Neural cell (in vitro differentiated cells): Measurements from ENCODE around the gene C1QTNF7. TPM values are rescaled to one million over a fixed set of nuclear protein-coding genes. Genes with fewer than 3 reads are reported as not detected.

ENCODE experiments used
- H2AFZ ChIP-seq: fragments of 200-600, 300-800 bp; sonication (generic), shearing (Covaris generic); 2 replicates; pipeline ENCODE4 v1.6.0; 2014; ENCODE audit warnings: low read depth, mild to moderate bottlenecking, antibody characterized with exemption, low read length, moderate library complexity
- H3F3A ChIP-seq: fragments of 200-600 bp; shearing (Covaris generic); 2 replicates; pipeline ENCODE4 v1.6.1; 2016; ENCODE audit warnings: mild to moderate bottlenecking, moderate library complexity, mixed read lengths, antibody characterized with exemption, low read length; ENCODE audit not compliant: insufficient read depth, poor library complexity, severe bottlenecking
- H3K27ac ChIP-seq: fragments of 200-600, 300-800 bp; sonication (generic), shearing (Covaris generic); 2 replicates; pipeline ENCODE4 v1.5.1; 2014; ENCODE audit warnings: mild to moderate bottlenecking, low read length, moderate library complexity
- H3K27me3 ChIP-seq: fragments of 300-800, 200-600 bp; sonication (generic), shearing (Covaris generic); 2 replicates; pipeline ENCODE4 v1.6.0; 2014; ENCODE audit warnings: mild to moderate bottlenecking, low read depth, low read length, moderate library complexity; ENCODE audit not compliant: insufficient read depth
- H3K36me3 ChIP-seq: fragments of 300-800, 200-600 bp; sonication (generic), shearing (Covaris generic); 2 replicates; pipeline ENCODE4 v1.5.1; 2014; ENCODE audit warnings: mild to moderate bottlenecking, antibody characterized with exemption, low read length, moderate library complexity; ENCODE audit not compliant: insufficient read depth
- H3K4me2 ChIP-seq: fragments of 300-800, 200-600 bp; sonication (generic), shearing (Covaris generic); 2 replicates; pipeline ENCODE4 v1.6.0; 2014; ENCODE audit warnings: mild to moderate bottlenecking, low read length
- H3K4me3 ChIP-seq: fragments of 300-800, 200-600 bp; sonication (generic), shearing (Covaris generic); 2 replicates; pipeline ENCODE4 v1.5.1; 2014; ENCODE audit warnings: mild to moderate bottlenecking, low read length, moderate library complexity
- H3K79me2 ChIP-seq: fragments of 200-600 bp; shearing (Covaris generic); replicated peaks from 2 replicates; pipeline ENCODE4 v1.6.0; 2014; ENCODE audit warnings: mild to moderate bottlenecking, low read length, moderate library complexity; ENCODE audit not compliant: insufficient read depth
- H3K9ac ChIP-seq: fragments of 300-800, 200-600 bp; sonication (generic), shearing (Covaris generic); 2 replicates; pipeline ENCODE4 v1.6.1; 2016; ENCODE audit warnings: mild to moderate bottlenecking, low read length, mixed read lengths
- H3K9me2 ChIP-seq: fragments of 200-600 bp; shearing (Covaris generic); 2 replicates; pipeline ENCODE4 v1.6.1; 2016; ENCODE audit warnings: mild to moderate bottlenecking, low read length, mixed read lengths; ENCODE audit not compliant: insufficient read depth
- H3K9me3 ChIP-seq: fragments of 200-600, 300-800 bp; sonication (generic), shearing (Covaris generic); 2 replicates; pipeline ENCODE4 v1.6.1; 2016; ENCODE audit warnings: mild to moderate bottlenecking, mixed run types, low read length, moderate library complexity, mixed read lengths
- H4K20me1 ChIP-seq: fragments of 200-600 bp; shearing (Covaris generic); 2 replicates; pipeline ENCODE4 v1.6.1; 2016; ENCODE audit warnings: mild to moderate bottlenecking, mixed run types; ENCODE audit not compliant: insufficient read depth
- CTCF ChIP-seq: fragments of 450-650 bp; IDR thresholded peaks from 2 replicates; pipeline ENCODE4 v1.5.1; 2014; ENCODE audit warnings: antibody characterized with exemption, mild to moderate bottlenecking, moderate library complexity; ENCODE audit not compliant: poor library complexity, severe bottlenecking
- EP300 ChIP-seq: fragments of 450-650 bp; conservative IDR thresholded peaks from 2 replicates; pipeline ENCODE4 v1.6.1; 2014; ENCODE audit warnings: antibody characterized with exemption, mild to moderate bottlenecking, moderate library complexity; ENCODE audit not compliant: poor library complexity, severe bottlenecking
- EZH2 ChIP-seq: fragments of 200-600, 300-800 bp; shearing (Covaris generic), sonication (generic); IDR thresholded peaks from 2 replicates; pipeline ENCODE4 v1.6.1; 2014; ENCODE audit warnings: antibody characterized with exemption, low read length, borderline replicate concordance, mild to moderate bottlenecking; ENCODE audit not compliant: insufficient read depth, poor library complexity, severe bottlenecking
- MXI1 ChIP-seq: fragments of 450-650 bp; conservative IDR thresholded peaks from 2 replicates; pipeline ENCODE4 v1.6.1; 2014; ENCODE audit warnings: antibody characterized with exemption, mild to moderate bottlenecking; ENCODE audit not compliant: poor library complexity, severe bottlenecking
- POLR2AphosphoS5 ChIP-seq: IDR thresholded peaks from 2 replicates; pipeline ENCODE4 v1.6.1; 2012
- RAD21 ChIP-seq: fragments of 450-650 bp; conservative IDR thresholded peaks from 2 replicates; pipeline ENCODE4 v1.6.1; 2014; ENCODE audit warnings: antibody characterized with exemption, mild to moderate bottlenecking, moderate library complexity
- REST ChIP-seq: IDR thresholded peaks from 2 replicates; pipeline ENCODE4 v1.6.1; 2012; ENCODE audit warnings: borderline replicate concordance
- SMC3 ChIP-seq: fragments of 450-650 bp; conservative IDR thresholded peaks from 2 replicates; pipeline ENCODE4 v1.6.1; 2014; ENCODE audit warnings: antibody characterized with exemption, mild to moderate bottlenecking, moderate library complexity; ENCODE audit not compliant: poor library complexity
- TAF1 ChIP-seq: IDR thresholded peaks from 2 replicates; pipeline ENCODE4 v1.6.1; 2012; ENCODE audit warnings: low read depth
- polyA plus RNA-seq: library from polyadenylated mRNA; depleted of rRNA; stranded (reverse); fragments of >200 nt; gene quantifications from 2 replicates; pipeline ENCODE4 v1.2.3, GENCODE V29; 2014

The C1QTNF7 gene
- polyA plus RNA-seq, 1 donor from 2014 or later, result not detected

GRCh38 chr4:15413010-15413622 lies 14.7 kb upstream of the C1QTNF7 start:
- Histone ChIP-seq H4K20me1 (no peaks in the 10 kb centered on the region), H3K79me2 (no peaks in the 10 kb centered on the region), H3K9me2 (no peaks in the 10 kb centered on the region), H2AFZ (no peak overlapping the region), H3K4me2 (no peak overlapping the region), H3K9me3 (no peaks in the 10 kb centered on the region), H3K4me3 (no peak overlapping the region), H3F3A (no peaks in the 10 kb centered on the region), H3K9ac (no peak overlapping the region), H3K27me3 (no peaks in the 10 kb centered on the region), H3K27ac (no peak overlapping the region), H3K36me3 (no peaks in the 10 kb centered on the region)
- TF ChIP-seq TAF1 (no peak), SMC3 (no peak), EZH2 (no peak), POLR2AphosphoS5 (no peak), CTCF (no peak), EP300 (no peak), RAD21 (no peak)

- no peak overlapping the region for H3K9ac ChIP-seq
- TF ChIP-seq CTCF (no peak), TAF1 (no peak), POLR2AphosphoS5 (no peak), SMC3 (no peak), MXI1 (no peak), EZH2 (no peak), REST (no peak)
These were observed 14.2 kb upstream of the C1QTNF7 start for GRCh38 chr4:15413623-15414019.

More at GRCh38 chr4:15413623-15414019, 14.2 kb upstream of the C1QTNF7 start:
- no peak overlapping the region for H2AFZ ChIP-seq
- no peaks in the 10 kb centered on the region for H3K9me3 ChIP-seq
- H3K79me2 ChIP-seq, result no peaks in the 10 kb centered on the region
- H3K27ac ChIP-seq, result no peak overlapping the region
- H3K4me3 ChIP-seq, result no peak overlapping the region
- H3K4me2 ChIP-seq, result no peak overlapping the region
- H4K20me1 ChIP-seq, result no peaks in the 10 kb centered on the region
- H3K36me3 ChIP-seq, result no peaks in the 10 kb centered on the region
- H3F3A ChIP-seq, result no peaks in the 10 kb centered on the region
- H3K27me3 ChIP-seq, result no peaks in the 10 kb centered on the region
- no peaks in the 10 kb centered on the region for H3K9me2 ChIP-seq
